HG03442 (cell line): ENCODE data around the gene TRPV2.

Experiments used
- ATAC-seq: cut with Tn5 transposase; IDR thresholded peaks from one replicate; pipeline ENCODE4 v1.9.1; 2021; ENCODE audit warnings: mild to moderate bottlenecking, moderate library complexity; ENCODE audit not compliant: unreplicated experiment

The TRPV2 gene

DNA sequence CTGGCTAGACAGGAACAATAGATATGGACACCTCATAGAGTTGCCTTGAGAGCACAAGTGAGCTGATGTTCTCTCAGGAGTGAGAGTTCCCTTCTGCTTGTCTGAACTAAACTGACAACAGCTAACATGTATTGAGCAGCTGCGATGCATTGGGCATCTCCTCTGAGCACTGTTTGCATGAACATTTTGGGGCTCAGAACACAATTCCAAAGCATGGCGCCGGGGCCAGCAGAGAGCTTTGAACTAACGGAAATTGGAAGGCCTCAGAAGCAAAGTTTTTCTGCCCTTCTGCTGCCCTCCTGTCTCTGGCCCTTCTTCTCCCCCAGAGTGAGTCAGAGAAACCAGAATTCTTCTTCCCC is 38.1 kb downstream of the TRPV2 start:
- no peak for ATAC-seq

DNA sequence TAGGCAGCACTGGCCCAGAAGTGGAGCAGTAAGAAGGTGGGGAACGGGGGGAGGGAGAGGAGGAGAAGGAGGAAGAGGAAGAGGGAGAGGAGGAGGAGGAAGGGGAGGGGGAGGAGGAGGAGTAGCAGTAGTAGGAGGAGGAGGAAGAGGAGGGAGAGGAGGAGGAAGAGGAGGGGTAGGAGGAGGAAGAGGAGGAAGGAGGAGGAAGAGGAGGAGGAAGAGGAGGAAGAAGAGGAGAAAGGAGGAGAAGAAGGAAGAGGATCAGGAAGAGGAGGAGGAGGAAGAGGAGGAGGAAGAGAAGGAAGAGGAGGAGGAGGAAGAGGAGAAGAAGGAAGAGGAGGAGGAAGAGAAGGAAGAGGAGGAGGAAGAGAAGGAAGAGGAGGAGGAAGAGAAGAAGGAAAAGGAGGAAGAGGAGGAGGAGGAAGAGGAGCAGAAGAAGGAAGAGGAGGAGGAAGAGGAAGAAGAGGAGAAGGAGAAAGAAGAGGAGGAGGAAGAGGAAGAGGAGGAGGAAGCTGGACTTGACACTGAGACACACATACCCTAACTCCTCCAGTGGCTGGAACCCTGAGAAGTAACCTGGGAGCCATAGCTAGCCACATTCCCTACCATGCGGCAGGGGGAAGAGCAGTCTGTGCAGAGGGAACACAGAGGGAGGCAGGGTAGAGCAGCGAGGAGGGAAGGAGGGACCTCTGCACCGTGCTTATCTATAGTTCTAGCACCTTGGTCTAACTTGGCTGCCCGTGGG is 40.8 kb downstream of the TRPV2 start:
- no peak for ATAC-seq

DNA sequence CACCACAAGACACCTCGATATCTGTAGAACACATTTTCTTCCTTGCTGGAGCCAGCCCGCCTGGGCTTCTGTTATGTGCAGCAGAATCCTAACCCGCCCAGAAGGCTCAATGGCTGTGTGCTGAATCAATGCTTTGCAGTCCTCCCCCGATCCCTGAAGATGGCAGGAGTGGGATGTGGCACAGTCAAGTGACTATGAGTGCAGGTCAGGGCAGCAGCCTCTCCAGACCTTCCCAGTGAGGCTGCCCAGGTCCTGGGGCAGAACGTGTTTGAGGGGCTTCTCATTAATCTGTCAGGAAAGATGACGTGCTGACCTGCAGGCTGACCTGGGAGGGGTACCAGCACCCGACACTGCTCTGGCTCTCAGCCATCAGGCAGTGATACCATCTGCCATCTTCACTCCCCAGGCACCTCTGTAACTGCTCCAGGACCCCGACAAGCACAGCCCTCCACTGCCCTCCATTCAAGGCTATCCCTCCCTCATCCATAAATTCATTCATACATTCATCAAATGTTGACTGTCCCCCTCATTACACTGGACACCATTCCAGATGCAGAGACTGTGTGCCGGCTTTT is 41.5 kb downstream of the TRPV2 start:
- no peak for ATAC-seq

GRCh38 chr17:16459271-16459670 is 43.9 kb downstream of the TRPV2 start:
- no peak for ATAC-seq

DNA sequence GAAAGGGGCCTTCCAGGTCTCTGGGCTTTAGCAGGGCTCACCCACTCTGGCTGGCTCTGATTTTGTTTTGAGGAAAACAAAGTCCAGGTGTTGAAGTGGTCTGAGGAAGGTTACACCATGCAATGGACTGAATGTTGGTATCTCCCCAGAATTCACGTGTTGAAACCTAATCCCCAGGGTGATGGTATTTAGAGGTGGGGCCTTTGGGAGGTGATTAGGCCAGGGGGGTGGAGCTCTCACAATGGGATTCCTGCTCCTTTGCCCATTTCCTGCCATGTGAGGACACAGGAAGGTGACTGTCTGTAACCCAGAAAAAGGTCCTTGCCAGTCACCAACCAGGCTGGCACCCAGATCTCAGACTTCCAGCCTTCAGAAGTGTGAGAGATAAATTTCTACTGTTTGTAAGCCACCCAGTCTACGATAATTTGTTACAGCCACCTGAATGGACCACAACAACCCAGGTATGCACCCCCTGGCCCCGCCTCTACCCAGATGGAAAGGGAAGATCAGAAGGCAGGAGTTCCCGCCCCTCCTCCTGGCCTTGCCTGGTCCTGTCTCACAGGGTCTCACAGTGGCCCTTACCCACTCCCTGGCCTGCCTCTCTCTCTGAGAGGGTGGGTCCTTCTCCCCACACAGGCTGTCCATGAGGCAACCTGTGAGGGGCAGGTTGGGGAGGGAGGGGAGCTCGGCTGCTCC is 44.6 kb downstream of the TRPV2 start:
- ATAC-seq = no peak

DNA sequence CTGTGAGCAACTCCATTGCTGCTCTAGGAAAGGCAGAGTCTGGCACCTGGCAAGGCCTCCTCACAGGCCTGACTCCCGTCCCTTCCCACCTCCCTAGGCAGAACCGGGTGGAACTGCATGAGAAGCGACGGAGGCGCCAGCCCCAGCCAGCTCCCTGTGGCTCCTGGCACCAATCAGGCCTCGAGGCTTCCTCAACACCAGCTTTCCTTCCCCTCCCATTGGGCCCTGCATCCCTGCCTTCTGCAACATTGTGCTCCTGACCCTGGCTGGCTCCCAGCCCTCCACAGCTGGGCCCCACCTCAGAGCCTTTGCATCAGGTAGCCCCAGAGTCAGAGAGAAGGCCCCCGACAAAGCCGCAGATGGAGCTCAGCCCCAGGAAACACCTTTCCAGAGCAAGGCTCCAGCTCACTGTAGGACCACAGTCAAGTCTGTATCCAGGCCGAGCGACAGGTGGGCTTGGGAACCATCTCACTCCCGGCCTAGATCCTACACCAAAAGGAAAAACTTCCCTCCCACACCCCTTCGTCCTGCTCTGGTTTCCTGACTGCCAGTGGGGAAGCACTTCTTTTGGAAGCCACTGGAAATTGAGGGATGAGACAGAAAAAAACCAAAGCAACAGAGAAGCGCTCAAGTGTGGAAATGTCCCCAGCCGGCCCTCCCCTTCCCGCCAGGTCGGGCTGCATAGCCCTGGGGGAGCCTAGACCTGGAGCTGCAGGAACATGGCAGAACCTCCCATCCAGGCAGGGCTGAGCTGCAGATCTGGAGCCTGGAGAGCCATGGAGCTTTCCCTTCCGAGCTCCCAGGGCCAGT is 45.6 kb downstream of the TRPV2 start:
- ATAC-seq = no peak

- ATAC-seq = no peak
These were observed 46.2 kb downstream of the TRPV2 start for GRCh38 chr17:16461606-16461866.

- no peak for ATAC-seq
These were observed 46.9 kb downstream of the TRPV2 start for GRCh38 chr17:16462070-16462864.

DNA sequence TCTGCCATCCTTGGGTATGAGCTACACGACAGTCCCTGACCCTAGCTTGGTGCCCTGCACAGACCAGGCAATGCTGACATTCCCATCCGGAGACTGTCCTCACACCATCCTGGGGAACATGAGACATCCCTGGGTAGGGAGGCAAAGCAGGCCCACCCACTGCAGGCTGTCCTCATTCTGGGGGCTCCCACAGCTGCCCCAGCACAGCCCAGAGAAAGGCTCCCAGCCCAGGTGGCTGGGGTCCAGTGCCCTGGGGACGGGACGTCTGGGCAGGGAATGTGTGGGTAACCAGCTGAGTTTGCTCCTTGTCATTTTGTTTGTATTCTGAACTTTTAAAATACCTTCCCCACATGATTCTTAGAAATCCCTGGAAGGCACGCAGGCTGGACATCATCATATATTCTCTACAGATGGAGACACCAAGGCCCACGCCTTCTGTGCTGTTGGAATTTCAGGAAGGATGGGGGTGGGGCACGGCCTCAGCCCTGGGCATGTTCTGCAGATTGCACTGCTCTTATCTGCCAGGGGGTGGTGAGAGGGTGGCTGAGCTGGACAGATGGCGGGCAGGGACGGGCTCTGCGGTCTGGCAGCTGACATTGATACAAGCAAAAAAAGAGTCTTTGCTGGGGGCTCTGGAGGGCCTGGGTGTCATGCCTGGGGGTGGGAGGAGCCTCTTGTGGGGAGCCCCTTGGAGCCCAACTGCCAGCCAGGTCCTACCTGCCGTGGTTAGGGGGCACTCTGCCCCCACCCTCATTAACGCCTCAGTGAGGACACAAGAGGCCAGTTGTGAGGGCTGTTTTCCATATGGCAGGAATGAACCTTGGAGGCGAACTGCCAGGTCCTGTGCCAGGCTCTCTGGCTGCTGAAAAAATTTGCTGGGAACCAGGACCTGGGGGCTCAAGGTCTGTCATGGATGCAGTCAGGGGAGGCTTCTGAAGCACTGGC is 48.3 kb downstream of the TRPV2 start:
- no peak for ATAC-seq

GRCh38 chr17:16464303-16465051 is 49.1 kb downstream of the TRPV2 start:
- no peak for ATAC-seq

GRCh38 chr17:16465052-16465312 is 49.6 kb downstream of the TRPV2 start:
- no peak for ATAC-seq

GRCh38 chr17:16465861-16466338 is 50.5 kb downstream of the TRPV2 start:
- no peak for ATAC-seq

DNA sequence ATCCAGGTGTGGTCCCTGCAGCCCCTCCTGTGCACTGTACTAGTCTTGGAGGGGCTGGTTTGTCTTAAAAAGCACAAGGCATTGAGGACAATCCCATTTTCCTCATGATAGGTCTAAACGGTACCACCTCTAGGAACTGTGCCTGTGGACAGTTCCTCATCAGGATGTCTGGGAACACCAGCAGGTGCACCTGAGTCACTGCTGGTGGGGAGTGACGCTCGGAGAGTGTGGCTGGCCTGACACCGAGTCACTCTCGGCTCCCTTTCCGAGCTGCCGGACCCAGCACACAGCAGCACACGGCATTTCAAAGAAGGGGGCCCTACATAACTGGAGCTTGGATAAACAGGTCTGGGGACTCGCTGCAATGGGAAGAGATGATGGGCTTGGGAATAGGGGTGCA is 51.0 kb downstream of the TRPV2 start:
- ATAC-seq = no peak

DNA sequence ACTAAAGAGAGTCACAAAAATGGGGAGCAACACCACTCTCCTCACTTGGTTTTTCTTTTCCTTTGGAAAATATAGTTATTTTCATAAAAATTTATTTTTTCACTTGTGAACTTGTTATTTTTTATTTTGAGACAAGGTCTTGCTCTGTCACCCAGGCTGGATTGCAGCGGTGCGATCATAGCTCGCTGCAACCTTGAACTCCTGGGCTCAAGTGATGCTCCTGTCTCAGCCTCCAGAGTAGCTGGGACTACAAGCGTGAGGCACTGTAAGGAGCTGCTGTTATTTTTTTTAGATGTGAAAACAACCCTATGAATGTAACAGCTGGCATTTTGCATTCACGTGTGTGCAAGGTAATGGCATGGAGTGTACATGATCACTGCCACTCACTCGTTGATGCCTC is 51.7 kb downstream of the TRPV2 start:
- no peak for ATAC-seq

GRCh38 chr17:16467886-16468285 is 52.5 kb downstream of the TRPV2 start:
- no peak for ATAC-seq

GRCh38 chr17:16468428-16468992 is 53.1 kb downstream of the TRPV2 start:
- no peak for ATAC-seq

- no peak for ATAC-seq
These were observed 54.9 kb downstream of the TRPV2 start for GRCh38 chr17:16470265-16470664.

DNA sequence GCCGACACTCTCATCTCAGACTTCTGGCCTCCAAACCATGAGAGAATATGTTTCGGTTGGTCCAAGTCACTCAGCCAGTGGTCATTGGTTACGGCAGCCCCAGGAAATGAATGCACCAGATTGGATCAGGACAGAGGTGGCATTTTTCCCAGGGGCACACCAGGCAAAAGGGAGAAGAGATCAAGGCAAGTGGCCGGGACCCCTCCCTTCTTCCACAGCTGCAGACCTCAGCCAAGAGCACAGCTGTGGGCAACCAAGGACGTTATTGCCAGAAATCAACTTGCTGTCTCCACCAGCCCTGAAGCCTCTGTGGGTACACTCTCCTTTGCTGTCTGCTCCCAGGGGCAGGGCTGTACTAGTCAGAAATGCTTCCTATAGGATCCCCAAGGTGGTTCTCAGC is 55.9 kb downstream of the TRPV2 start:
- ATAC-seq = no peak

GRCh38 chr17:16472539-16472938 is 57.2 kb downstream of the TRPV2 start:
- no peak for ATAC-seq
